ENCODE results near the gene CHEK2.

The CHEK2 gene

GRCh38 chr22:28741785-28742561 lies at the start of gene CHEK2, which contains the start of gene HSCB:
CHEK2 (minus strand) TSS chr22:28741820; CDS start chr22:28734721, 7,099 bp downstream.
HSCB (plus strand) TSS chr22:28742039; CDS start chr22:28742096, 57 bp downstream.
- H3K36me3 ChIP-seq (ENCODE audit: insufficient read depth, low read length) = peaks cover 12% of the 10 kb centered on the region
- no peaks in the 10 kb centered on the region for H3K9me3 ChIP-seq (ENCODE audit: control insufficient read depth, insufficient read depth, low read length)
- peaks cover 10% of the 10 kb centered on the region for H3K4me1 ChIP-seq (ENCODE audit: insufficient read depth, low read length)
- peak within 1 kb of the TSS; percentile 87 for H3K9ac ChIP-seq (ENCODE audit: low read depth, low read length)

- H3K9ac ChIP-seq (ENCODE audit: low read depth, low read length) = no peak overlapping the region
- H3K36me3 ChIP-seq (ENCODE audit: insufficient read depth, low read length) = peaks cover 22% of the 10 kb centered on the region
- H3K9me3 ChIP-seq (ENCODE audit: control insufficient read depth, insufficient read depth, low read length) = no peaks in the 10 kb centered on the region
- H3K4me1 ChIP-seq (ENCODE audit: insufficient read depth, low read length) = no peaks in the 10 kb centered on the region
Observed at GRCh38 chr22:28791124-28791523, 49.5 kb upstream of the CHEK2 start.

GRCh38 chr22:28788601-28789000 lies 47.0 kb upstream of the CHEK2 start:
- Histone ChIP-seq H3K9ac (ENCODE audit: low read depth, low read length) (no peak overlapping the region), H3K9me3 (ENCODE audit: control insufficient read depth, insufficient read depth, low read length) (no peaks in the 10 kb centered on the region), H3K4me1 (ENCODE audit: insufficient read depth, low read length) (no peaks in the 10 kb centered on the region), H3K36me3 (ENCODE audit: insufficient read depth, low read length) (peaks cover 21% of the 10 kb centered on the region)

- H3K4me1 ChIP-seq (ENCODE audit: insufficient read depth, low read length) = no peaks in the 10 kb centered on the region
- peaks cover 24% of the 10 kb centered on the region for H3K36me3 ChIP-seq (ENCODE audit: insufficient read depth, low read length)
Observed at GRCh38 chr22:28783786-28784671, 42.4 kb upstream of the CHEK2 start.

GRCh38 chr22:28780296-28780695 lies 38.7 kb upstream of the CHEK2 start:
- no peaks in the 10 kb centered on the region for H3K4me1 ChIP-seq (ENCODE audit: insufficient read depth, low read length)
- H3K9ac ChIP-seq (ENCODE audit: low read depth, low read length) = no peak overlapping the region
- no peaks in the 10 kb centered on the region for H3K9me3 ChIP-seq (ENCODE audit: control insufficient read depth, insufficient read depth, low read length)
- peaks cover 12% of the 10 kb centered on the region for H3K36me3 ChIP-seq (ENCODE audit: insufficient read depth, low read length)

More at GRCh38 chr22:28783786-28784671, 42.4 kb upstream of the CHEK2 start:
- Histone ChIP-seq H3K9ac (ENCODE audit: low read depth, low read length) (no peak overlapping the region), H3K9me3 (ENCODE audit: control insufficient read depth, insufficient read depth, low read length) (no peaks in the 10 kb centered on the region)

- no peaks in the 10 kb centered on the region for H3K4me1 ChIP-seq (ENCODE audit: insufficient read depth, low read length)
- H3K36me3 ChIP-seq (ENCODE audit: insufficient read depth, low read length) = peaks cover 16% of the 10 kb centered on the region
- no peaks in the 10 kb centered on the region for H3K9me3 ChIP-seq (ENCODE audit: control insufficient read depth, insufficient read depth, low read length)
- H3K9ac ChIP-seq (ENCODE audit: low read depth, low read length) = no peak overlapping the region
Observed at GRCh38 chr22:28779833-28780232, 38.2 kb upstream of the CHEK2 start.

- peaks cover 6% of the 10 kb centered on the region for H3K36me3 ChIP-seq (ENCODE audit: insufficient read depth, low read length)
- no peaks in the 10 kb centered on the region; the same call in 1 of the 2 replicates for H3K9me3 ChIP-seq (ENCODE audit: control insufficient read depth, insufficient read depth, low read length)
- H3K4me1 ChIP-seq (ENCODE audit: insufficient read depth, low read length) = no peaks in the 10 kb centered on the region
- H3K9ac ChIP-seq (ENCODE audit: low read depth, low read length) = no peak overlapping the region
Observed at GRCh38 chr22:28774378-28774777, 32.8 kb upstream of the CHEK2 start.

GRCh38 chr22:28773461-28773867 lies 31.8 kb upstream of the CHEK2 start:
- peaks cover 6% of the 10 kb centered on the region; the same call in 1 of the 2 replicates for H3K36me3 ChIP-seq (ENCODE audit: insufficient read depth, low read length)
- no peaks in the 10 kb centered on the region for H3K4me1 ChIP-seq (ENCODE audit: insufficient read depth, low read length)
- H3K9me3 ChIP-seq (ENCODE audit: control insufficient read depth, insufficient read depth, low read length) = no peaks in the 10 kb centered on the region; the same call in 1 of the 2 replicates
- peak overlapping the region; percentile 84 for H3K9ac ChIP-seq (ENCODE audit: low read depth, low read length)

GRCh38 chr22:28772633-28773460 lies 31.2 kb upstream of the CHEK2 start, which contains the start of gene CCDC117:
CCDC117 (plus strand) TSS chr22:28772695; CDS start chr22:28772850, 155 bp downstream.
- Histone ChIP-seq H3K9me3 (ENCODE audit: control insufficient read depth, insufficient read depth, low read length) (no peaks in the 10 kb centered on the region; the same call in 1 of the 2 replicates), H3K36me3 (ENCODE audit: insufficient read depth, low read length) (peaks cover 6% of the 10 kb centered on the region; the same call in 1 of the 2 replicates), H3K9ac (ENCODE audit: low read depth, low read length) (peak within 1 kb of the TSS; percentile 84), H3K4me1 (ENCODE audit: insufficient read depth, low read length) (no peaks in the 10 kb centered on the region)

- no peaks in the 10 kb centered on the region for H3K4me1 ChIP-seq (ENCODE audit: insufficient read depth, low read length)
- H3K9me3 ChIP-seq (ENCODE audit: control insufficient read depth, insufficient read depth, low read length) = no peaks in the 10 kb centered on the region; the same call in 1 of the 2 replicates
- H3K36me3 ChIP-seq (ENCODE audit: insufficient read depth, low read length) = peaks cover 6% of the 10 kb centered on the region; the same call in 1 of the 2 replicates
- H3K9ac ChIP-seq (ENCODE audit: low read depth, low read length) = no peak overlapping the region
Observed at GRCh38 chr22:28771195-28771791, 29.7 kb upstream of the CHEK2 start.

- Histone ChIP-seq H3K4me1 (ENCODE audit: insufficient read depth, low read length) (no peaks in the 10 kb centered on the region), H3K9ac (ENCODE audit: low read depth, low read length) (no peak overlapping the region), H3K9me3 (ENCODE audit: control insufficient read depth, insufficient read depth, low read length) (no peaks in the 10 kb centered on the region; the same call in 1 of the 2 replicates), H3K36me3 (ENCODE audit: insufficient read depth, low read length) (peaks cover 2% of the 10 kb centered on the region; the same call in 1 of the 2 replicates)
Observed at GRCh38 chr22:28769394-28770085, 27.9 kb upstream of the CHEK2 start.

GRCh38 chr22:28768701-28769393 lies 27.2 kb upstream of the CHEK2 start:
- Histone ChIP-seq H3K9me3 (ENCODE audit: control insufficient read depth, insufficient read depth, low read length) (no peaks in the 10 kb centered on the region; the same call in 1 of the 2 replicates), H3K36me3 (ENCODE audit: insufficient read depth, low read length) (no peaks in the 10 kb centered on the region), H3K4me1 (ENCODE audit: insufficient read depth, low read length) (peaks cover 3% of the 10 kb centered on the region; the same call in 1 of the 2 replicates), H3K9ac (ENCODE audit: low read depth, low read length) (no peak overlapping the region)
